Measurements from ENCODE around the gene FAM170A.

DNA sequence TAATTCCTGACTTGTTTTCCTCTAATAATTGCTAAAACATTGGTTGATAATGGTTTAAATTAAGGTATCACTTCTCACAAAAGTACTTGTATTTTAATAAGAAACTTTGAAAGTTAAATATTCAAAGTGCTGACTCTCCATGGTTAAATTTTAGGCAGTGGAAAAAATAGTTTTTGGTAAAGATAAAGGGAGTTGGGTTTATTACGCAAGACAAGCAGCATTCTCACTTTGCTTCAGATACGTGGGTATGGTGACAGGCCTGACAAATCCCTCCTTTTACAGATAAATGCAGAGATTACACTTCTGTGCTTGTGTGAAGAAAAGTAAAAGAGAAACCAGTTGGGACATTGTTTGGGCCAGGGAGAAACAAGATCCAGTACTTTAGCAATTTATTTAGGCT, 14.5 kb upstream of the FAM170A start:
- TF ChIP-seq, protein P1, sequence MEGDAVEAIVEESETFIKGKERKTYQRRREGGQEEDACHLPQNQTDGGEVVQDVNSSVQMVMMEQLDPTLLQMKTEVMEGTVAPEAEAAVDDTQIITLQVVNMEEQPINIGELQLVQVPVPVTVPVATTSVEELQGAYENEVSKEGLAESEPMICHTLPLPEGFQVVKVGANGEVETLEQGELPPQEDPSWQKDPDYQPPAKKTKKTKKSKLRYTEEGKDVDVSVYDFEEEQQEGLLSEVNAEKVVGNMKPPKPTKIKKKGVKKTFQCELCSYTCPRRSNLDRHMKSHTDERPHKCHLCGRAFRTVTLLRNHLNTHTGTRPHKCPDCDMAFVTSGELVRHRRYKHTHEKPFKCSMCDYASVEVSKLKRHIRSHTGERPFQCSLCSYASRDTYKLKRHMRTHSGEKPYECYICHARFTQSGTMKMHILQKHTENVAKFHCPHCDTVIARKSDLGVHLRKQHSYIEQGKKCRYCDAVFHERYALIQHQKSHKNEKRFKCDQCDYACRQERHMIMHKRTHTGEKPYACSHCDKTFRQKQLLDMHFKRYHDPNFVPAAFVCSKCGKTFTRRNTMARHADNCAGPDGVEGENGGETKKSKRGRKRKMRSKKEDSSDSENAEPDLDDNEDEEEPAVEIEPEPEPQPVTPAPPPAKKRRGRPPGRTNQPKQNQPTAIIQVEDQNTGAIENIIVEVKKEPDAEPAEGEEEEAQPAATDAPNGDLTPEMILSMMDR (IDR thresholded peaks at IDR 0.05), result no peak
- TF ChIP-seq POLR2A (IDR thresholded peaks at IDR 0.05), result no peak

Measured in tibial nerve (tissue), 3 donors.